AG04450 (cell line): ENCODE measurements around the gene KIAA1549. TPM values are rescaled to one million over a fixed set of nuclear protein-coding genes. Genes with fewer than 3 reads are reported as not detected.
A peak's percentile ranks its signal among the peaks of the same experiment; 100 is the strongest.

ENCODE experiments used
- CTCF ChIA-PET: fragments of 300-600, 350-600 bp; formaldehyde crosslinking; extraction: SDS; loops from one replicate; lab custom pipeline; 2022; ENCODE audit warnings: antibody characterized with exemption, inconsistent platforms; lab: Charles Lee
- POLR2A ChIA-PET: fragments of 350-600 bp; formaldehyde crosslinking; extraction: SDS; loops from one replicate; lab custom pipeline; 2021; ENCODE audit warnings: antibody characterized with exemption, inconsistent platforms; lab: Yijun Ruan, JAX
- DNase-seq: peaks from one replicate; pipeline ENCODE4 v3.0.0-alpha.2; 2011; ENCODE audit warnings: low read depth, low spot score
- H3K27ac ChIP-seq: one replicate; pipeline ENCODE4 v1.5.1; 2012; ENCODE audit warnings: low read depth, low read length, control low read depth
- H3K27me3 ChIP-seq: one replicate; pipeline ENCODE4 v1.6.0; 2012; ENCODE audit warnings: low read length; ENCODE audit not compliant: control insufficient read depth, insufficient read depth
- H3K4me3 ChIP-seq: 2 replicates; pipeline ENCODE4 v1.5.1; 2011; ENCODE audit warnings: mild to moderate bottlenecking, low read depth, low read length, control low read depth
- H3K9me3 ChIP-seq: 2 replicates; pipeline ENCODE4 v1.5.1; 2012; ENCODE audit warnings: low read length; ENCODE audit not compliant: control insufficient read depth, insufficient read depth
- polyA plus RNA-seq: library from polyadenylated mRNA; depleted of rRNA; stranded (reverse); fragments of >200 nt; gene quantifications from 2 replicates; pipeline ENCODE4 v1.2.3, GENCODE V29; 2011
- TF ChIP-seq, protein P1 (sequence below): IDR thresholded peaks from 2 replicates; pipeline ENCODE4 v1.5.1; 2011; ENCODE audit warnings: low read depth, low read length, control low read depth, inconsistent platforms

The KIAA1549 gene
- polyA plus RNA-seq, 1 experiment, result 2.9 TPM

DNA sequence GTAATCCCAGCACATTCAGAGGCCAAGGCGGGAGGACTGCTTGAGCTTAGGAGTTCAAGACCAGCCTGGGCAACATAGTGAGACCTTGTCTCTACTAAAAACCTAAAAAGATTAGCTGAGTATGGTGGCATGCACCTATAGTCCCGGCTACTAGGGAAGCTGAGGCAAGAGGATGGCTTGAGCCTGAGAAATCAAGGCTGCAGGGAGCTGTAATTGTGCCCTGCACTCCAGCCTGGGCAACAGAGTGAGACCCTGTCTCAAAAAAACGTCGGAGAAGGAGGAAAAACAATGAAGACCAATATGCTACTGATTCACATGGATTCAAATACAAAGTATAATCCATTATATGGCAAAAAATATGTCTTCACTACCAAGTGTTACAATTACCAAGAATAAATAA is 41.1 kb upstream of the KIAA1549 start:
- no peaks in the 10 kb centered on the region for H3K27me3 ChIP-seq
- H3K9me3 ChIP-seq, result no peaks in the 10 kb centered on the region
- no peak overlapping the region for H3K4me3 ChIP-seq
- no peak for DNase-seq
- no peak overlapping the region for H3K27ac ChIP-seq
- TF ChIP-seq, protein P1, sequence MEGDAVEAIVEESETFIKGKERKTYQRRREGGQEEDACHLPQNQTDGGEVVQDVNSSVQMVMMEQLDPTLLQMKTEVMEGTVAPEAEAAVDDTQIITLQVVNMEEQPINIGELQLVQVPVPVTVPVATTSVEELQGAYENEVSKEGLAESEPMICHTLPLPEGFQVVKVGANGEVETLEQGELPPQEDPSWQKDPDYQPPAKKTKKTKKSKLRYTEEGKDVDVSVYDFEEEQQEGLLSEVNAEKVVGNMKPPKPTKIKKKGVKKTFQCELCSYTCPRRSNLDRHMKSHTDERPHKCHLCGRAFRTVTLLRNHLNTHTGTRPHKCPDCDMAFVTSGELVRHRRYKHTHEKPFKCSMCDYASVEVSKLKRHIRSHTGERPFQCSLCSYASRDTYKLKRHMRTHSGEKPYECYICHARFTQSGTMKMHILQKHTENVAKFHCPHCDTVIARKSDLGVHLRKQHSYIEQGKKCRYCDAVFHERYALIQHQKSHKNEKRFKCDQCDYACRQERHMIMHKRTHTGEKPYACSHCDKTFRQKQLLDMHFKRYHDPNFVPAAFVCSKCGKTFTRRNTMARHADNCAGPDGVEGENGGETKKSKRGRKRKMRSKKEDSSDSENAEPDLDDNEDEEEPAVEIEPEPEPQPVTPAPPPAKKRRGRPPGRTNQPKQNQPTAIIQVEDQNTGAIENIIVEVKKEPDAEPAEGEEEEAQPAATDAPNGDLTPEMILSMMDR, result no peak
- ChIA-PET POLR2A (no interaction called here), CTCF (interaction anchor here (1.1 to 2.6 kb wide), 2 partner anchors 52 to 53 kb away, joined by 6 to 21 read pairs; no protein-coding TSS in a partner anchor)

DNA sequence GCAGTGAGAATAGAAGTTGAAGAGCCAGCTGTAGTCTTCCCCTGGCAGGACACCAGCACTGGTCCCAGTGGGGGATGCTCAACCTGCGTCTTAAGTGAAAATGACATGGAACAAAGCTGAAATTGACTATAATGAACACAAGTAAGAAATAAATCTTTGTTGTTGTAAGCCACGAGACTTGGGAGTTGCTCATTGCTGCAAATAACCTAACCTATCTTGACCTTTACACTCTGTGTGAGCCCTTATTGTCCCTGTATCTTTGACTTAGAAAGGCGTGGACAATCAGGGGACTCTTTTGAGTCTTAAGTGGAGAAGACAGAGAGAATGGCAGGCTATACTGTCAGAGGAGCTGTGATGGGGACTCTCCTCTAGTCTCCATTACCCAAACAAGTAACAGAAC is 37.7 kb upstream of the KIAA1549 start:
- no peak overlapping the region for H3K27ac ChIP-seq
- DNase-seq, result no peak
- H3K27me3 ChIP-seq, result no peaks in the 10 kb centered on the region
- H3K9me3 ChIP-seq, result no peaks in the 10 kb centered on the region
- CTCF ChIA-PET, result interaction anchor here (2.4 to 5.0 kb wide), 2 partner anchors 46 to 56 kb away, joined by 12 to 103 read pairs; no protein-coding TSS in a partner anchor
- TF ChIP-seq, protein P1, result no peak
- no peak overlapping the region for H3K4me3 ChIP-seq
- POLR2A ChIA-PET, result no interaction called here

DNA sequence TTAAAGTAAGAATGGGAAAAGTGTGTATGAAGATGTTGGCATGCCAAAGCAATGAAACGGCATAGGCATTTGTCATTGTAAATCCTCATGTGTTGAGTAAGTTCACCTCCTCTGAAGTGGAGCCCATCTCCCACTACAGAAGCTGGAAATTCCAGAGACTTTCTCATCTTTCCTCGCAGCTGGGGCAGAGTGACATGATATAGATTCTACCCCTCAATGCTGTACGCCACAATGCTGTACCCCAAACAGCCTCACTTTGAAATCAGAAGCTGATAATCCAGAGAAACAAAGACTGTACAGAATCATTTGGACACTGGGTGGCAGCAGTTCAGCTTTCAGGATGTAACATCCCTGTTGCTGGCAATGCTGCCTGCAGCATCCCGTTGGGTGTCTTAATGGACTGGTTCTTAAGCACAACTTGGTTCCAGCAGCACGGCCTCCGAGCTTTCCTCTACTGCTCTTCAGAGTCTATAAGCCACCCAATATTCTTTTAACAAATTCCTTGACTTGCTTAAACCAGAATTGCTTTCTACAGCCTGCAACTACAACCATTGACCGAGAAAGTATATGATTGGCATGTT is 35.8 kb upstream of the KIAA1549 start:
- TF ChIP-seq, protein P1, result peak; percentile 78
- ChIA-PET POLR2A (interaction anchor here (0.6 to 0.7 kb wide), 2 partner anchors 15 to 31 kb away, joined by 4 read pairs; no protein-coding TSS in a partner anchor), CTCF (interaction anchor here (0.6 to 5.0 kb wide), 26 partner anchors 9 to 150 kb away, joined by 3 to 103 read pairs (median 4); no protein-coding TSS in a partner anchor)
- Histone ChIP-seq H3K4me3 (no peak overlapping the region), H3K9me3 (no peaks in the 10 kb centered on the region), H3K27me3 (no peaks in the 10 kb centered on the region), H3K27ac (no peak overlapping the region)
- DNase-seq, result peak; percentile 41

DNA sequence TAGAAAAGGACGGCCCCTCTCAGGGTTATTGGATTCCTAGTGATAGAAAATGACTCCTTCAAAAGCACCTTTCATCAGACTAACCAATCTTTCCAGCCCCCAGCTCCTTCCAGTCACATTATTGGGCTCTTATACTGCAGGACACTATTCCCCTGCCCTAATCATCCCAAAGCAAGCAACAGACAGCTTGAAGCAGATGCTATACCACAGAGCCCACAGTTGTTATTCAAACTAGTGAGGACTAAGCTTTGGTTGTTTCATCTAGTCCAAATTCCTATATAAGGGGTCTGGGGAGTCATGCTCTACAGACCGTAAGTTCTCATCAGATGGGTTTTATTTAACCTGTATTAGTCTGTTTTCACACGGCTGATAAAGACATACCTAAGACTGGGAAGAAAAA is 30.2 kb upstream of the KIAA1549 start:
- no peaks in the 10 kb centered on the region for H3K27me3 ChIP-seq
- H3K27ac ChIP-seq, result no peak overlapping the region
- TF ChIP-seq, protein P1, result no peak
- DNase-seq, result no peak
- H3K4me3 ChIP-seq, result no peak overlapping the region
- ChIA-PET CTCF (interaction anchor here (0.7 kb wide), 2 partner anchors 134 to 259 kb away, joined by 3 to 7 read pairs; no protein-coding TSS in a partner anchor), POLR2A (no interaction called here)
- H3K9me3 ChIP-seq, result no peaks in the 10 kb centered on the region

DNA sequence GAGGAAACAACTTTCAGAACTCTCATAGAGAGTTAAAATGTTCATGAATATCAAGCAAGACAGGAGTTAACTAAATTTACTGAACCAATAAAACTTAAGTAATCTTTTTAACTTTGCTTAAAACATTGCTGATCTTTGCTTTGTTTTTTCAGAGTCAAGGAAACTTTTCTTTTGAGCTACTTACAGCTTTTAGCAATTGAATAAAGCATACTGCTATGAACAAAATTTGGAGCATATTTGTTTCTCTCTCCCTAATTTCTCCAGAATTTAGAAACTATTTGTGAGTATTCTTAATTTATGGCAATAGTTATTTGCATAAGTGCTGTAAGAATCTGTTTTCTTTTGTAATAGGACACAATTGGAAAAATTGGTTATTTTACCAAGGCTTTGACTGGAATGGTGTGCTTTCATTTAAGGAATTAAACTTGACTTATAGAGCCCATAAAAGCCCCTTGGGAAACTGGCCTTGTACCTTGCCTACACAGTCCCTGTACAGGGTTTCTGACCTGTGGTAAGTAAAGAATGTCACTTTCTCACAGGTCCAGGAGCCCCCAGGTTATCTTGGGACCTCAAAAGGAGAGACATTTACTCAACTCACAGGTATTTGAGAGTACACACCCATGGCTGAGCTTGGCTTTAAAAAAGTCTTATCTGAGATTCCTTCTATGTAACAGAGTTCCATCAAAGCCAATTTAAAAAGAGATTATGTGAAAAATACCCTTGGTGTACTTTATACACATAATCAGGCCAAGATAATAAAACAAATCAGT is 23.3 kb upstream of the KIAA1549 start:
- no peak for DNase-seq
- TF ChIP-seq, protein P1, result no peak
- POLR2A ChIA-PET, result no interaction called here
- Histone ChIP-seq H3K4me3 (no peak overlapping the region), H3K27ac (no peak overlapping the region), H3K27me3 (peaks cover 5% of the 10 kb centered on the region), H3K9me3 (no peaks in the 10 kb centered on the region)
- CTCF ChIA-PET, result no interaction called here
